GM23338 (cell line): ENCODE data around the gene NCK2. TPM values are rescaled to one million over a fixed set of nuclear protein-coding genes. Genes with fewer than 3 reads are reported as not detected.

ENCODE experiments used
- CREB1 ChIP-seq: fragments of 250-450 bp; sonication (Bioruptor Pico); IDR thresholded peaks from 2 replicates; pipeline ENCODE4 v1.5.0; 2020; ENCODE audit warnings: low read depth, mild to moderate bottlenecking, moderate library complexity
- CTCF ChIP-seq, 2 experiments: fragments of 200-600 bp in 1 of 2; sonication (generic) in 1 of 2; conservative IDR thresholded peaks; 2 replicates each; pipeline versions ENCODE4 v1.5.1 to v1.6.1; 2016 to 2017; ENCODE audit warnings: antibody characterized with exemption in 2 of 2, low read depth in 2 of 2, mild to moderate bottlenecking in 2 of 2, moderate library complexity in 1 of 2
- ETS1 ChIP-seq: IDR thresholded peaks from 2 replicates; pipeline ENCODE4 v1.6.1; 2016; ENCODE audit warnings: antibody characterized with exemption
- EZH2 ChIP-seq: fragments of 200-600 bp; sonication (generic); IDR thresholded peaks from one replicate; pipeline ENCODE4 v1.8.0; 2017; ENCODE audit warnings: antibody characterized with exemption, mild to moderate bottlenecking, low read depth; ENCODE audit not compliant: unreplicated experiment
- EZH2phosphoT487 ChIP-seq: fragments of 200-600 bp; sonication (generic); IDR thresholded peaks from one replicate; pipeline ENCODE4 v1.8.1; 2018; ENCODE audit warnings: antibody characterized with exemption; ENCODE audit not compliant: unreplicated experiment
- JUNB ChIP-seq: IDR thresholded peaks from one replicate; pipeline ENCODE4 v1.6.1; 2016; ENCODE audit warnings: antibody characterized with exemption; ENCODE audit not compliant: unreplicated experiment
- ZNF462 ChIP-seq: fragments of 250-450 bp; sonication (Bioruptor Pico); IDR thresholded peaks from 2 replicates; pipeline ENCODE4 v1.5.0; 2020; ENCODE audit warnings: mild to moderate bottlenecking, moderate library complexity
- polyA plus RNA-seq: library from polyadenylated mRNA; unstranded; fragments of >200 nt; fragmentation: Nextera tagmentation; extraction: Ambion mirVana; gene quantifications from 2 replicates; pipeline ENCODE4 v1.2.1, GENCODE V29; 2016
- total RNA-seq: library from RNA; depleted of rRNA; stranded (reverse); fragments of >200 nt; shearing (Covaris generic); gene quantifications from 2 replicates; pipeline ENCODE4 v1.2.3, GENCODE V29; 2014

Gene NCK2
- total and polyA plus RNA-seq, 2 experiments from 2014 or later = 26.9 to 59.9 TPM

GRCh38 chr2:105796791-105797190 lies 52.1 kb downstream of the NCK2 start (continued):
- no peak for TF ChIP-seq ZNF462 (CRISPR knock-in tag)
- no peak for TF ChIP-seq EZH2
- TF ChIP-seq EZH2phosphoT487 = no peak
- TF ChIP-seq JUNB = no peak
- TF ChIP-seq ETS1 = no peak
- no peak for TF ChIP-seq CREB1 (CRISPR knock-in tag)
- TF ChIP-seq CTCF (conservative IDR thresholded peaks at IDR 0.05; ENCODE audit: low read depth in 2 of 2) = no peak
